ENCODE results near the gene QRFP. TPM values are rescaled to one million over a fixed set of nuclear protein-coding genes. Genes with fewer than 3 reads are reported as not detected.
A peak's percentile ranks its signal among the peaks of the same experiment; 100 is the strongest.
"Not testable (repeated sequence)": the region's sequence is repeated elsewhere in the genome, so short reads cannot be mapped to it uniquely, and the experiment has no call there.

QRFP gene
- total and polyA plus RNA-seq, 5 donors = 0.05 TPM; not detected in 4

GRCh38 chr9:130918826-130919558 lies 22.4 kb upstream of the QRFP start:
- H3K4me3 ChIP-seq (ENCODE audit: low read length) = no peak overlapping the region
- no peak for DNase-seq
- H3K9me3 ChIP-seq (ENCODE audit: control insufficient read depth, low read length) = no peaks in the 10 kb centered on the region
- WGBS = 79% methylated on average over 33 of the region's 33 CpGs
- H3K27ac ChIP-seq (ENCODE audit: low read length) = no peak overlapping the region
- no peaks in the 10 kb centered on the region for H3K27me3 ChIP-seq (ENCODE audit: control insufficient read depth, insufficient read depth)
- H3K4me1 ChIP-seq (ENCODE audit: control insufficient read depth, insufficient read depth, low read length) = no peaks in the 10 kb centered on the region
- no peak for ATAC-seq
- intact Hi-C loops (cut with DNase I) = no loop called here

GRCh38 chr9:130918101-130918825 lies 21.7 kb upstream of the QRFP start:
- H3K27ac ChIP-seq (ENCODE audit: low read length) = no peak overlapping the region
- WGBS = 74% methylated on average over 9 of the region's 9 CpGs
- no peaks in the 10 kb centered on the region for H3K9me3 ChIP-seq (ENCODE audit: control insufficient read depth, low read length)
- H3K4me3 ChIP-seq (ENCODE audit: low read length) = no peak overlapping the region
- ATAC-seq (no peak), DNase-seq (no peak)
- intact Hi-C loops (cut with DNase I) = no loop called here
- H3K4me1 ChIP-seq (ENCODE audit: control insufficient read depth, insufficient read depth, low read length) = no peaks in the 10 kb centered on the region
- H3K27me3 ChIP-seq (ENCODE audit: control insufficient read depth, insufficient read depth) = no peaks in the 10 kb centered on the region

DNA sequence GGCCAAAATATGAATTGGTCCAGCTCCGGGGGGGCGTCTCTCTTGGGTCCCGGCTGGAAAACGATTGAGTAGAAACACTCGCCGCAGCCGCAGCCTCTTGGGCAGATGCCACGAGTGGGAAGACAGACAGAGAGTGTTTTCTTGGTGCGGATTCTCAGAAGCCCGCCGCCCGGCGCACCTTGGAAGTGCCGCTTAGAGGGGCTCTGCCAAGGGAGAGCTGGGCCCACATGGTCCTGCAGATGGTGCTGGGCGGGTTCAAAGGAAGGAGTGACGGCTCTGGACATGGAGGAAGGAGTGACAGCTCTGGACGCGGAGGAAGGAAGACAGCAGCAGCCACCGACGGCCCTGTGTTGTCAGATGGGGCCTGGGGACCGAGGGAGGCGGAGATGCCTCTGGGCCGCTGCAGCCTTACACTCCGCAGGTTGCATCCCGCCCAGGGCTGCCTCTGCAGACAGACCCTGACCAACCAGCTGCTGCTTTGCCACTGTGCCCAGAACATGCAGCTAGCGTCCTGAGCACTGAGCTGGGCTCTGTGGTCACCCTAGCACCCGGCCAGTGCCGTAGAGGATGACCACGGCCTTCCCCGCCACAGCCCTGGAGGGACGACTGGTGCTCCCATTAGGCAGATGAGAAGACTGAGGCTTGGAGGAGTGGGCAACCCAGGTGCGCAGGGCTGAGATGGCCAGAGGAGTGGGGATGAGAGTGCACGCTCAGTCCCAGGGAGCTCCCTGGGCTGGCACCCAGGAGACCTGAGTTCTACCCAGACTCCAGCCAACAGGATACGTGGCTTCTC lies 20.8 kb upstream of the QRFP start:
- 77% methylated on average over 34 of the region's 34 CpGs for WGBS
- no peaks in the 10 kb centered on the region for H3K27me3 ChIP-seq (ENCODE audit: control insufficient read depth, insufficient read depth)

DNA sequence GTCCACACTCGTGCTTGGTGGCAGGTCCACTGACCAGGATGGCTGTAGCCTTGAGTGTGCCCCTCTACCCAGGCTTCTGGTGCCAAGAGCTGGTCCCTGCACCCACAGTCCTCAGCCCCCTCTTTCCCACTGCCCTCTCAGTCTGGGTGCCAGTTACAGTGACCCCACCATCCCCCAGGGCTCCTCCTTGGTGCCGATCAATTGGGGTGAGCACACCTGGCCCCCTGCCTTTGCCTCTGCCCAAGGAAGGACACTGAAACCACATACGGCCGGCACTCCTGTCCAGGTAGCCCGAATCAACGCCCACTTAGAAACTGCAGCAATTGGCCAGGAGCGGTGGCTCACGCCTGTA lies 18.5 kb upstream of the QRFP start:
- intact Hi-C loops (cut with DNase I) = no loop called here
- 88% methylated on average over 8 of the region's 8 CpGs for WGBS
- H3K9me3 ChIP-seq (ENCODE audit: control insufficient read depth, low read length) = no peaks in the 10 kb centered on the region
- ATAC-seq (no peak), DNase-seq (no peak)
- no peak overlapping the region for H3K27ac ChIP-seq (ENCODE audit: low read length)
- H3K27me3 ChIP-seq (ENCODE audit: control insufficient read depth, insufficient read depth) = no peaks in the 10 kb centered on the region
- no peaks in the 10 kb centered on the region for H3K4me1 ChIP-seq (ENCODE audit: control insufficient read depth, insufficient read depth, low read length)
- H3K4me3 ChIP-seq (ENCODE audit: low read length) = no peak overlapping the region

More for the DNA sequence above, 20.8 kb upstream of the QRFP start:
- Histone ChIP-seq H3K27ac (ENCODE audit: low read length) (no peak overlapping the region), H3K4me3 (ENCODE audit: low read length) (no peak overlapping the region), H3K9me3 (ENCODE audit: control insufficient read depth, low read length) (no peaks in the 10 kb centered on the region), H3K4me1 (ENCODE audit: control insufficient read depth, insufficient read depth, low read length) (no peaks in the 10 kb centered on the region)
- intact Hi-C loops (cut with DNase I) = no loop called here
- ATAC-seq (no peak), DNase-seq (no peak)

- no peak overlapping the region for H3K27ac ChIP-seq (ENCODE audit: low read length)
- no peaks in the 10 kb centered on the region for H3K4me1 ChIP-seq (ENCODE audit: control insufficient read depth, insufficient read depth, low read length)
- no peaks in the 10 kb centered on the region for H3K27me3 ChIP-seq (ENCODE audit: control insufficient read depth, insufficient read depth)
- no peak for DNase-seq
- no peaks in the 10 kb centered on the region for H3K9me3 ChIP-seq (ENCODE audit: control insufficient read depth, low read length)
- ATAC-seq = peak in 1 of 2 donors; percentile 5
- 77% methylated on average over 24 of the region's 24 CpGs for WGBS
- H3K4me3 ChIP-seq (ENCODE audit: low read length) = no peak overlapping the region
- intact Hi-C loops (cut with DNase I) = no loop called here
These were observed 17.9 kb upstream of the QRFP start for GRCh38 chr9:130914417-130915095.

- H3K27me3 ChIP-seq (ENCODE audit: control insufficient read depth, insufficient read depth) = no peaks in the 10 kb centered on the region
These were observed 17.2 kb upstream of the QRFP start for GRCh38 chr9:130913599-130914416.

DNA sequence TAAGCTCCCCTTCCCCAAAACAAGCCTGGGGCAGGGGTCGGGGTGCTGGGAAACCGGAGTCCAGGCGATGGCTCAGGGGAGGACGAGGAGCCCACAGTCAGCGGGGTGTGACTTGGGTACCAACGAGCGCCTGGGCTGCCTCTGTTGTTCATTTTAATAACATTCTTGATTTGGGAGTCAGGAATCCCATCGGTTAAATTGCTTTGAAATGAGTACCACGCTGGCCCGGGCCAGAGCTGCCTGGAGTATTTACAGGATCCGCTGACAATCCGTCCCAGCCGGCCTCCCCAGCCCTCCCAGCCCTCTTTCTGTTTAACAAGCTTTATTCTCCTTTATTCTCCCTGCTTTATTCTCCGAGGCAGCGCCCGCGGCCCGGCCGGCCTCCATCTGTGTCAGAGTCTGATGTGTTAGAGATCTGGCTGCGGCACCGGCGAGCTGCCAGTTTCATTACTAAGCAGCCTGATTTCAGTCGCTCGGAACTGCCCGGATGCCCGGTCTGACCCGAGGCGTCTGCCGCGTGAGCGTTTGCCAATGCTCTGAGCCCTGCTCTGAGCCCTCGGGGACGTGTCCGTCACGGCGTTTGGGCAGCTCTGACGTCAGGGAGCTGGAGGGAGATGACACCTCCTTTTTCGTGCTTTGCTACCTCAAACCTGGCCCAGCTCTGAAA lies 16.5 kb upstream of the QRFP start:
- DNase-seq = peak; percentile 68 to 77 (median 76)

More at GRCh38 chr9:130913599-130914416, 17.2 kb upstream of the QRFP start:
- DNase-seq (no peak), ATAC-seq (no peak)
- H3K4me1 ChIP-seq (ENCODE audit: control insufficient read depth, insufficient read depth, low read length) = no peaks in the 10 kb centered on the region
- intact Hi-C loops (cut with DNase I) = no loop called here
- H3K4me3 ChIP-seq (ENCODE audit: low read length) = no peak overlapping the region
- WGBS = 64% methylated on average over 23 of the region's 23 CpGs
- no peaks in the 10 kb centered on the region for H3K9me3 ChIP-seq (ENCODE audit: control insufficient read depth, low read length)
- no peak overlapping the region for H3K27ac ChIP-seq (ENCODE audit: low read length)

GRCh38 chr9:130911254-130912049 lies 14.8 kb upstream of the QRFP start:
- Histone ChIP-seq H3K27me3 (ENCODE audit: control insufficient read depth, insufficient read depth) (no peaks in the 10 kb centered on the region), H3K9me3 (ENCODE audit: control insufficient read depth, low read length) (no peaks in the 10 kb centered on the region), H3K4me1 (ENCODE audit: control insufficient read depth, insufficient read depth, low read length) (no peaks in the 10 kb centered on the region), H3K27ac (ENCODE audit: low read length) (no peak overlapping the region), H3K4me3 (ENCODE audit: low read length) (no peak overlapping the region)
- intact Hi-C loops (cut with DNase I) = no loop called here
- WGBS = 91% methylated on average over 26 of the region's 26 CpGs
- ATAC-seq (no peak), DNase-seq (no peak)

More for the DNA sequence above, 16.5 kb upstream of the QRFP start:
- intact Hi-C loops (cut with DNase I) = no loop called here
- H3K9me3 ChIP-seq (ENCODE audit: control insufficient read depth, low read length) = no peaks in the 10 kb centered on the region
- H3K4me1 ChIP-seq (ENCODE audit: control insufficient read depth, insufficient read depth, low read length) = no peaks in the 10 kb centered on the region
- WGBS = 59% methylated on average over 38 of the region's 38 CpGs
- H3K27ac ChIP-seq (ENCODE audit: low read length) = no peak overlapping the region
- H3K27me3 ChIP-seq (ENCODE audit: control insufficient read depth, insufficient read depth) = no peaks in the 10 kb centered on the region
- H3K4me3 ChIP-seq (ENCODE audit: low read length) = no peak overlapping the region
- ATAC-seq = peak; percentile 34 to 45

GRCh38 chr9:130910670-130911069 lies 14.1 kb upstream of the QRFP start:
- H3K4me1 ChIP-seq (ENCODE audit: control insufficient read depth, insufficient read depth, low read length); H3K9me3 ChIP-seq (ENCODE audit: control insufficient read depth, low read length); H3K27me3 ChIP-seq (ENCODE audit: control insufficient read depth, insufficient read depth); H3K27ac ChIP-seq (ENCODE audit: low read length); ATAC-seq; DNase-seq; H3K4me3 ChIP-seq (ENCODE audit: low read length); intact Hi-C loops (cut with DNase I): not testable (repeated sequence)
- WGBS = 41% methylated on average over 1 of the region's 1 CpG
